HFFc6 (cell line): ENCODE data around the gene ARHGEF33. TPM values are rescaled to one million over a fixed set of nuclear protein-coding genes. Genes with fewer than 3 reads are reported as not detected.

ENCODE experiments used
- DNase-seq: peaks from one replicate; pipeline ENCODE4 v3.0.0-alpha.2; 2018
- H3K27ac Mint-ChIP-seq: 2 replicates; pipeline ENCODE4 v1.8.0; 2020; ENCODE audit warnings: mild to moderate bottlenecking, mixed read lengths
- H3K27me3 Mint-ChIP-seq: 2 replicates; pipeline ENCODE4 v1.8.0; 2021; ENCODE audit warnings: mild to moderate bottlenecking, moderate library complexity, mixed read lengths; ENCODE audit not compliant: insufficient read depth
- H3K36me3 Mint-ChIP-seq: 2 replicates; pipeline ENCODE4 v1.8.0; 2021; ENCODE audit warnings: low read depth, mixed read lengths
- H3K4me1 Mint-ChIP-seq: 2 replicates; pipeline ENCODE4 v1.8.0; 2020; ENCODE audit warnings: low read depth, mixed read lengths
- H3K4me3 Mint-ChIP-seq: 2 replicates; pipeline ENCODE4 v1.8.0; 2020; ENCODE audit warnings: mild to moderate bottlenecking, moderate library complexity, mixed read lengths
- H3K9me3 Mint-ChIP-seq: 2 replicates; pipeline ENCODE4 v1.8.0; 2020; ENCODE audit warnings: mild to moderate bottlenecking, mixed read lengths
- total RNA-seq, 6 experiments: library from RNA; stranded (reverse); fragmentation: NEBNext Ultra II Directional; extraction: Animal tissue kit (Norgen Biotek cat#: 25700); gene quantifications; 2 replicates in 1 of 6; 3 replicates in 5 of 6; pipeline ENCODE4 v1.2.3, GENCODE V29; 2021
- TF ChIP-seq, protein P1 (sequence below): fragments of 200-600 bp; sonication (generic); IDR thresholded peaks from 2 replicates; pipeline ENCODE4 v1.5.0; 2021; ENCODE audit warnings: antibody characterized with exemption, mild to moderate bottlenecking

The ARHGEF33 gene
- total RNA-seq, 6 experiments from 2014 or later: 0.08 to 0.78 (median 0.21) TPM

DNA sequence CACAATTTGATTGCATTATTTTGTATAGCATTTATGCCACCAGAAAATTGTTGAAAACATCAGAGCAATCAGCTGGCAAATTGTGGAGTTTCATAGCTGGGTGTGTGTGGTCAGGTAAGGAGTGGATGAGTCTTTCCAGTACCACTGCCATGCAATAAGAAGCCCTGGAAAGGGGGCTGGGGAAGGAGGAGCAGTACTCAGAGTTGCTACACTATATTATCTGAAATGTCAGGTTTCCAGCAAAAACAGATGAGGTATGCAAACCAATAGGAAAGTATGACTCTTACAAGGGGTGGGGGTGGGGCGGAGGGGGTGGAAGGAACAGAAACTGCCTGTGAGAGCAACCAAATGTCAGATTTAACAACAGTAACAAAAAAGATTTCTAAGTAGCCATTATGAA, 119.0 kb downstream of the ARHGEF33 start:
- Mint-ChIP-seq H3K27me3 (no peaks in the 10 kb centered on the region; the same call in 1 of the 2 replicates), H3K36me3 (peaks cover 21% of the 10 kb centered on the region; the same call in 1 of the 2 replicates), H3K9me3 (no peaks in the 10 kb centered on the region), H3K4me3 (no peak overlapping the region), H3K27ac (no peak overlapping the region), H3K4me1 (peaks cover 6% of the 10 kb centered on the region)
- TF ChIP-seq, protein P1, sequence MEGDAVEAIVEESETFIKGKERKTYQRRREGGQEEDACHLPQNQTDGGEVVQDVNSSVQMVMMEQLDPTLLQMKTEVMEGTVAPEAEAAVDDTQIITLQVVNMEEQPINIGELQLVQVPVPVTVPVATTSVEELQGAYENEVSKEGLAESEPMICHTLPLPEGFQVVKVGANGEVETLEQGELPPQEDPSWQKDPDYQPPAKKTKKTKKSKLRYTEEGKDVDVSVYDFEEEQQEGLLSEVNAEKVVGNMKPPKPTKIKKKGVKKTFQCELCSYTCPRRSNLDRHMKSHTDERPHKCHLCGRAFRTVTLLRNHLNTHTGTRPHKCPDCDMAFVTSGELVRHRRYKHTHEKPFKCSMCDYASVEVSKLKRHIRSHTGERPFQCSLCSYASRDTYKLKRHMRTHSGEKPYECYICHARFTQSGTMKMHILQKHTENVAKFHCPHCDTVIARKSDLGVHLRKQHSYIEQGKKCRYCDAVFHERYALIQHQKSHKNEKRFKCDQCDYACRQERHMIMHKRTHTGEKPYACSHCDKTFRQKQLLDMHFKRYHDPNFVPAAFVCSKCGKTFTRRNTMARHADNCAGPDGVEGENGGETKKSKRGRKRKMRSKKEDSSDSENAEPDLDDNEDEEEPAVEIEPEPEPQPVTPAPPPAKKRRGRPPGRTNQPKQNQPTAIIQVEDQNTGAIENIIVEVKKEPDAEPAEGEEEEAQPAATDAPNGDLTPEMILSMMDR: no peak
- no peak for DNase-seq

DNA sequence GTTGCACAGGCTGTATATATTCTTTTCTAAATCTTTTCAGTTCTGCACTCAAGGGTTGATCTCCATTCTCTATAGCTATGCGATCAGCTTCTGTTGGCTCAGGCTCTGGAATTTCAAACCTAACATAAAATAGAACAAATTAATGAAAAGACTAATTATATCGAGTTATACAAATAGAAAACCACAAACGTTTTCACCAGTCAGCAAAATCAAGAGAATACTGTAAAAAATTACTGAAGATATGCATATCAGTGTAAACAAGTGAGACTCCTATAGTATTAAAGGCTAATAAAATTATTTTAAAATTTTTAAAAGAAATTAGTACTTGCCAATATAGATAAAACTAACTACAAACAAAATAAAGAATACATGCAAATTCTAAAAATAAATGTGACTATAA, 124.2 kb downstream of the ARHGEF33 start:
- Mint-ChIP-seq H3K4me1 (peaks cover 3% of the 10 kb centered on the region), H3K4me3 (no peak overlapping the region), H3K27ac (no peak overlapping the region), H3K9me3 (no peaks in the 10 kb centered on the region), H3K36me3 (peaks cover 11% of the 10 kb centered on the region; the same call in 1 of the 2 replicates), H3K27me3 (no peaks in the 10 kb centered on the region)
- DNase-seq: no peak
- TF ChIP-seq, protein P1: no peak

GRCh38 chr2:39015424-39015823, 125.7 kb downstream of the ARHGEF33 start:
- H3K27ac Mint-ChIP-seq: no peak overlapping the region
- H3K9me3 Mint-ChIP-seq: no peaks in the 10 kb centered on the region
- no peak for DNase-seq
- TF ChIP-seq, protein P1: no peak
- peaks cover 6% of the 10 kb centered on the region; the same call in 1 of the 2 replicates for H3K36me3 Mint-ChIP-seq
- no peak overlapping the region for H3K4me3 Mint-ChIP-seq
- no peaks in the 10 kb centered on the region for H3K27me3 Mint-ChIP-seq
- H3K4me1 Mint-ChIP-seq: no peaks in the 10 kb centered on the region

GRCh38 chr2:39017334-39017733, 127.7 kb downstream of the ARHGEF33 start:
- H3K27ac Mint-ChIP-seq: no peak overlapping the region
- TF ChIP-seq, protein P1: no peak
- no peaks in the 10 kb centered on the region for H3K27me3 Mint-ChIP-seq
- DNase-seq: no peak
- H3K36me3 Mint-ChIP-seq: peaks cover 6% of the 10 kb centered on the region; the same call in 1 of the 2 replicates
- no peaks in the 10 kb centered on the region for H3K9me3 Mint-ChIP-seq
- H3K4me1 Mint-ChIP-seq: no peaks in the 10 kb centered on the region
- H3K4me3 Mint-ChIP-seq: no peak overlapping the region

DNA sequence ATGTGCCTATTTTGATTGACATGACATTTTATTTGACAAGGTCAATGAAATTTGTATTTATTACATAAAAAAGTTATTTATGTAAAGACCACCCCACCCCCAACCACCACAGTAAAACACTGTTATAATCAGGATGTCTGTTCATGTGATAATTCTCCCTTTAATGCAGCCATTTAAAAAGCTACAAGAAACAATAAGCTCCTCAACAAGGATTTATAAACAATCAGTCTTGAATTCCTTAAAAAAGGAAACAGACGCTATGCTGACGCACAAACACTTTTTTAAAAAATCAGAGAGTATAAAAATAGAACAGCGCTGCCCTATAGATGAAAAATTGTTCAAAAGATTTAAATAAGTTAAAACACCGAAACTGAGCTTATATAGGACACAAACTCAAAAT, 129.0 kb downstream of the ARHGEF33 start:
- no peak overlapping the region for H3K4me3 Mint-ChIP-seq
- H3K27ac Mint-ChIP-seq: no peak overlapping the region
- TF ChIP-seq, protein P1: no peak
- H3K27me3 Mint-ChIP-seq: no peaks in the 10 kb centered on the region
- peaks cover 1% of the 10 kb centered on the region for H3K4me1 Mint-ChIP-seq
- no peak for DNase-seq
- 0 out of 2 replicates have a peak, but pooled peaks cover 5% of the 10 kb centered on the region for H3K36me3 Mint-ChIP-seq
- no peaks in the 10 kb centered on the region for H3K9me3 Mint-ChIP-seq

GRCh38 chr2:39020383-39020782, 130.7 kb downstream of the ARHGEF33 start:
- TF ChIP-seq, protein P1: no peak
- Mint-ChIP-seq H3K4me3 (no peak overlapping the region), H3K27me3 (no peaks in the 10 kb centered on the region), H3K27ac (no peak overlapping the region), H3K9me3 (no peaks in the 10 kb centered on the region), H3K36me3 (0 out of 2 replicates have a peak, but pooled peaks cover 5% of the 10 kb centered on the region), H3K4me1 (peaks cover 15% of the 10 kb centered on the region)
- no peak for DNase-seq
